Limb (tissue), 2 donors: Measurements from ENCODE around the gene CNOT4.
A peak's percentile ranks its signal among the peaks of the same experiment; 100 is the strongest.
"Not testable (repeated sequence)": the region's sequence is repeated elsewhere in the genome, so short reads cannot be mapped to it uniquely, and the experiment has no call there.

Experiments used
- DNase-seq, 2 donors: peaks; one replicate each; pipeline ENCODE4 v3.0.0-alpha.2; 2016; ENCODE audit errors: extremely low spot score in 2 of 2

CNOT4 gene

DNA sequence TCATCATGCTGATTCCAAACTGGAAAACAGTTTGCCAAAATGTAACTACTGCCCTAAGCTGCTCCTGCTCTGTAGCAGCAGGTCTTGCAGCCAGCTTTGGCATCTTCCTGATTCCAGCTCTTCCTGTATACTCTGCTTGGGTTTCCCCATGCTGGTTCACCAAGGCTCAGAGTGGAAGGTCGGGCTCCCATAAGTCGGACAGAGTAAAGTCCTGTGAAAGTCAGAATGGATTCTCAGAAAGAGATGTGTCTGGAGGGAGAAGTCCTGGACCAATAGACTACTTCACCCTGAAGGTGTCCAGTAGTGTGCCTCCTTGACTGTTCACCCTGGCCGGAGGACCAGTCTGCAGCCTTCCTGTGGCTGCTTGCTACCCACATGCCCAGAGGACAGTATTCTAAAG lies 182.4 kb downstream of the CNOT4 start:
- no peak for DNase-seq

DNA sequence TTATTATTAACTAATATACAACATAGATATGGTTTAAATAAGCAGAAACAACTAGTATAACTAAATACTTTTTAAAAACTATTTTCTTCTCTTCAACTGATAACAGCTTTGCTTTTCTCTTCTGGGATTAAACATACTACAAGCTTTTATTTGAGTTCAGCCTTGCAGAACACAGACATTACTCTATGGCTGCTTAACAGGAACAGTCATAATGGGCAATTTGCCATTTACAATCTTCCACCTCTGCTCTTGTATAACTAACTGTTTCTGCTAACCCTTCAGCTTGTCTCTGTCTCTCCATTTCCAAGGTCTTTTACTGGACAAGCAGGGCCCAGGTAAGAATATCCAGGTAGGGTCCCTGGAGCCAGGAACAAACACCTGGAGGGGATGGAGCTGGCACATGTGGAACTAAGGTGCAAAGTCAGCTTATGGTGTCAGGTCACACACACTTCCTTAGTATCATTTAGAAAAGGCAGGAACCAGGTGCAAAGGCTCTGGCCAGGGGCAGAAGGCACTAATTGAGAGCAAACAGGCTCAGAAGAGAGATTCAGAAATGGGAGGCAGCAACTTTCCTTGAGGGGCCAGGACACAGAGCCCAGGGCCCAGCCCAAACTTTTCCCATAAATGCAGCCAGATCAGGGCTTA lies 183.1 kb downstream of the CNOT4 start:
- no peak for DNase-seq

DNA sequence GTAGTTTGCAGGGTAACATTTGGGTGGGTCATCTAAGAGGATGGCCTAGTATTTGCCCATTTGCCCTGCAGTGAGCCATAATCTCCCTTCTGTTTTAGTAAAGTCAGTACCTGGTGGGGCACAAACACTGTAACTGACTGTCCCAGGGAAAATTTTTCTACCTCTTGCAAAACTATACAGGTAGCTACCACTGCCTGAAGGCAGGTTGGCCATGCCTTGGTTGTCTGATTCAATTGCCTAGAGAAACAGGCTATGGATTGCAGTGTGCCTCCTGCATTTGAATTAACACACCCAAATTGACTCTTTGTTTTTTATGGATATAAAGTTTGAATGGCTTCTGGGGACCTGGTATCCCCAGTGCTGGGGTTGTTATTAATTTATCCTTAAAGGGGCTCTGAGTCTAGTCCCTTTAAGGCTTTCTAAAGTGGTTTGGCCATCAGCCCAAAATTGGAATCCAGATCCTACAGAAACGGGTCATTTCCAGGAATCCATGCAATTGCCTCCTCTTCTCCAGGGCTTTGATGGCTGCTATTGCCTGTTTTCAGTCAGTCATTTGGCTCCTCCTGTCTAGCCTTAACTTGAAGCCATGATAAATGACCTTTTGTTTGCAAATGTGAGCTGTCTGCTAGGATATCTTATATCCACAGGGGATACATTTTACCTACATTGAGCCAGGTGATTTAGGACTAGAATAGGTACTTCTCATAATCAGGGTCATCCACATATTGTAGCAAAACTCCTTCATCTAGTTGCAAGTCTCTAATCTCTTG lies 187.1 kb downstream of the CNOT4 start:
- no peak for DNase-seq

DNA sequence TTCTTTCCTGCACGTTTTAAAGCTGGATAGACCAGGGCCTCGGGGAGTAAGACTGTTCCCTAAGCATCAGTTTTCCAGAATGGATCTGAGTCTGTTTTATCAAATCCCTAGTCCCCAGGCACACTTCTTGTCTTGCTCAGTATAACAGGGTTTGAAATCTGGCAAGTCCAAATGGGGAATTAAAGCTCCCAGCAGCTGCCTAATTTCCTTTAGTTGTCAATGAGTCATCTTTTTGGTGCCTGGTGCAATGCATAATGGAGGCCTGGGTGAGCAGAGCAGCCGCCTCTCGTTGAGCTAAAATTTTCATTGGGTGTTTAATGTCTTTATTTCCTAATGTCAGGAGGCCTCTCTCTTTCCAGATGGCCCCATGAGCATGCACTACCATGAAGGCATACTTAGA lies 188.3 kb downstream of the CNOT4 start:
- no peak for DNase-seq

DNA sequence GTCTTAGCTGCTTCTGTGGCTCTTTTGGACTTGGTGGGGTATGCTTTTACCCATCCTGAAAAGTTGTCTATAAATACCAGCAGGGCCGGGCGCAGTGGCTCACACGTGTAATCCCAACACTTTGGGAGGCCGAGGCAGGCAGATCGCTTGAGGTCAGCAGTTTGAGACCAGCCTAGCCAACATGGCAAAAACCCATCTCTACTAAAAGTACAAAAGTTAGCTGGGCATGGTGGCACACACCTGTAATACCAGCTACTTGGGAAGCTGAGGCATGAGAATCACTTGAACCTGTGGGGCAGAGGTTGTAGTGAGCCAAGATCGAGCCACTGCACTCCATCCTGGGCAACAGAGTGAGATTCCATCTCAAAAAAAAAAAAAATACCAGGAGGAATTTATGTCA lies 188.9 kb downstream of the CNOT4 start:
- not testable (repeated sequence) for DNase-seq

DNA sequence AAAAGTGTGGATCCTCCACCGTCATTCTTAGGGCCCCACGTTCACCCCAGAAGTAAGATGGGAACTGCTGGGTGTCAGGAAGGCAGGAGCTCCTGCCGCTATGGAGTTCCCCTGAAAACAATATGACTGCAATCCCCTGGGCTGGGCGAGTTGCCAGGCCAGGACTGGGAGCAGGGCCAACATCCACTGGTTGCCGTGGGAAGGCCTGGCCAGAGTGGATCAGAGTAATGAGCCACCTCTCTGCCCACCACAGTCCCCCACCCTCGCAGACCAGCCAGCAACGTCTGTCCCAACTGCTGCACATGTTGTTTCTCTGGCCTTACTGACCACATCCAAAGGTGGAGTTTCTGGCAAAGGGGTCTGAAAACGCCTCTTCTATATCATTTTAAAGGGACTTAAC lies 189.6 kb downstream of the CNOT4 start:
- DNase-seq, result peak in 1 of 2 donors; percentile 75

DNA sequence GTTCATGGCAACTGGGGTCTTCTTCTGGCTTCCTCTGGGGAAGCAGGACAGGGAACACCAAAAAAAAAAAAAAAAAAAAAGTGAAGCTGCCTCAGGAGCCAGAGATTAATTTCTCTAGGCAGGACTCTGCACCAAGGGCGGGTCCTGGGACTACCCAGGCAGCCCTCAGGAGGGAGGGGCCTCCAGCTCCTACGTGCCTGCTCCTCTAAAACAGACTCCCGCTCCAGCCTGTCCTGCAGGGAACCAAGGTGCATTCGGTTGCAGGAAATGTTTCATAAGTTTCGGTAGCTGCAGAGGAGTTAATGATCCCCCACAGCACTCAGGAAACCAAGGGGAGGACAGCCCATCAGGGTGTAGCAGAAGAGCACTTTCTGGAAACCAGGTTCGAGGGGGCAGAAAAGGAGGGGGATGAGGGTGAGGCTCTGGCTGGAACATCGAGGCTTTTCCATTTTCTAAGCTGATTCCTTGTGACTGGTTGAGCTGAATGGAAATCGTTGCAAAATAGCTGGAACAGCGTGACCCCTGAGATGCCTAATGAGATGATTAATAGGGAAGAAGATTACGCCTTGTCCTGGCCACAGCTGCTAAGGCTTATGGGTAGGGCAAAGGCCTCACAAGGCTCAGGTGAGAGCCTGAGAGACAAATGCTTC lies 192.1 kb downstream of the CNOT4 start:
- no peak for DNase-seq

DNA sequence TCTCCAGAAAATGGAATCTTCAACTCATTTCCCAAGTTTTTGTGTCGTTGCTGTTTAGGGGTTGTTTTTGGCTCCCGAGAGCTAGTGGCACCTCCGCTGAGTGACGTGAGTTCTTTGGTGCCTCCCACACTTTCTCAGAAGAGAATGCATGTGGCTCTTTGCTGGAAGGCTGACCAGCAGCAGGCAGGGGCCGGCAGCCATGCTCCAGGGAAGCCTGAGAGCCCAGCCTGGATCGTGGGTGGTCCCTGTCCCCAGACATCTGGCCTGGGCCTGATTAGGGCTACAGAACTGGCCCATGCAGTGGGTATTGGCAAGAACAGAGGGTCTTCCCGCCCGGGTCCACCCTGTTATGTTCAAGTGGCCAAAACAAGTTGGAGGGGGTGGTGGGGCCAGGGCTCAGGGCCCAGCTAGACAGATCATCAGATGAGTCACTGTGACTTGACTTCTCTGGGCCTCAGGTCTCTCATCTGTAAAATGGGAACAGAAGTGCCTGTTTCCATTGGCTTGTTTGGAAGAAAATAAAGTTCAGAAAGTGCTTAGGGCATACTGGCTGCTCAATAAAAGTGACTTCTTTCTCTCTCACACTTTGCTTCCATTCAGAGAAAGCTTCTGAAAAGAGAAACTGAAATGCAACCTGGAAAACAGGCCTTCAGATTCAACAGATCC lies 193.1 kb downstream of the CNOT4 start:
- DNase-seq, result no peak

DNA sequence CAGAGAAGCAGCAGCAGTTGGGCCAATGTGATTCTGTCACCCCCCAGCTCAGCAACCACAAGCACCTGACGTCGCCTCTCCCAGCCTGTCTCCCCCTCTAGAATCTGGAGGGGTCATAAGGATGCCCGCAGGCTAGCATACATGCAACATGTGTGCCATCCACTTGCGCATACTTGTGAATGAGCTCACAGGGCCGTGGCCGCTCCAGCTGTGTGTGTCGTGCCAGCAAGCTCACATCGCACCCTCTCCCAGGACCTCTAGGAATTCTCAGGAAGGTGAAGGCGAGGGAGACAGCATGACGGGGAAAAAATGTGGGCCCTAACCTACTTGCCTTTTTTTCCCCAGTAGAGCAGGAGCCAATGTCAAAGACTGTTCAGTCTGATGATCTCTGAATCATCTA lies 195.9 kb downstream of the CNOT4 start:
- no peak for DNase-seq
